ENCODE results near the gene SGMS2.

Gene SGMS2

DNA sequence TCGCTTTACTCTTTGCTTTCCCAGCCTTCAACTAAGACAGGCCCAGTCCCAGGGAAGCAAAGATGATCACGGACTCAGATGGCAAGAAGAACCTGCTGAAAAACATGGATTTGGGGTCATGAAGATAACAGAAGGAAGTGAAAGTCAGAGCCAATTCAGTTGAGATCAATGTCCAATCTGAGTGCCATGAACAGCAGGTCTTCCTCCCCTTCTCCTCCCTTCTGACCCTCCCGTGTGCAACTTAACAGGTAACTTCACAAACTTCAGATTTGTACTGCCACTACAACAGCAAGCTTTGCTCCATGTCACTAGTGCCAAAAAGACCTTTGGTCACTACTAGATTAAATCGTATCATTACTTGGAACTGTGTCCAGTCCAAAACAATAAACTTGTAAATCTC, 15.5 kb upstream of the SGMS2 start:
- TF ChIP-seq, protein P1, sequence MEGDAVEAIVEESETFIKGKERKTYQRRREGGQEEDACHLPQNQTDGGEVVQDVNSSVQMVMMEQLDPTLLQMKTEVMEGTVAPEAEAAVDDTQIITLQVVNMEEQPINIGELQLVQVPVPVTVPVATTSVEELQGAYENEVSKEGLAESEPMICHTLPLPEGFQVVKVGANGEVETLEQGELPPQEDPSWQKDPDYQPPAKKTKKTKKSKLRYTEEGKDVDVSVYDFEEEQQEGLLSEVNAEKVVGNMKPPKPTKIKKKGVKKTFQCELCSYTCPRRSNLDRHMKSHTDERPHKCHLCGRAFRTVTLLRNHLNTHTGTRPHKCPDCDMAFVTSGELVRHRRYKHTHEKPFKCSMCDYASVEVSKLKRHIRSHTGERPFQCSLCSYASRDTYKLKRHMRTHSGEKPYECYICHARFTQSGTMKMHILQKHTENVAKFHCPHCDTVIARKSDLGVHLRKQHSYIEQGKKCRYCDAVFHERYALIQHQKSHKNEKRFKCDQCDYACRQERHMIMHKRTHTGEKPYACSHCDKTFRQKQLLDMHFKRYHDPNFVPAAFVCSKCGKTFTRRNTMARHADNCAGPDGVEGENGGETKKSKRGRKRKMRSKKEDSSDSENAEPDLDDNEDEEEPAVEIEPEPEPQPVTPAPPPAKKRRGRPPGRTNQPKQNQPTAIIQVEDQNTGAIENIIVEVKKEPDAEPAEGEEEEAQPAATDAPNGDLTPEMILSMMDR (conservative IDR thresholded peaks at IDR 0.05; ENCODE audit: low read depth, low read length): no peak
- no peak for DNase-seq (ENCODE audit: low read depth)
- H3K4me3 ChIP-seq (ENCODE audit: low read length): no peak overlapping the region

DNA sequence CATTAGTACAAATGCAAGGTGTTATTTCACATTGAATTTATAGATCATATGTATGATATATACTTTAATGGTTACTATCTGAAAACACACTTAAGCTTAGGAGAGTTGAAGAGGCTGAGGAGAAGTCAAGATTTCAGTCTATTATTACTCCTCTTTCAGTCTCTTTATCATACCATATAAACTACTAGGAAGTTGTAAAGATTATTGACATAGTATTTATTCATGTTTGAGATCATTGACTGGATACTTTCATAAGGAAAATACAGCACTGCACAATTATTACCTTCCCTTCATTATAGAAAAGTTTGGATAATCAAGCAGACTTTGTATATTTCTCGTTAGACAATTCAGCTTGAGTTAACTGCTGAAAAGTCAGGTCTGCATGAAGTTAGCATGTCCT, 10.0 kb upstream of the SGMS2 start:
- no peak overlapping the region for H3K4me3 ChIP-seq (ENCODE audit: low read length)
- TF ChIP-seq, protein P1 (conservative IDR thresholded peaks at IDR 0.05; ENCODE audit: low read depth, low read length): no peak
- DNase-seq (ENCODE audit: low read depth): no peak

DNA sequence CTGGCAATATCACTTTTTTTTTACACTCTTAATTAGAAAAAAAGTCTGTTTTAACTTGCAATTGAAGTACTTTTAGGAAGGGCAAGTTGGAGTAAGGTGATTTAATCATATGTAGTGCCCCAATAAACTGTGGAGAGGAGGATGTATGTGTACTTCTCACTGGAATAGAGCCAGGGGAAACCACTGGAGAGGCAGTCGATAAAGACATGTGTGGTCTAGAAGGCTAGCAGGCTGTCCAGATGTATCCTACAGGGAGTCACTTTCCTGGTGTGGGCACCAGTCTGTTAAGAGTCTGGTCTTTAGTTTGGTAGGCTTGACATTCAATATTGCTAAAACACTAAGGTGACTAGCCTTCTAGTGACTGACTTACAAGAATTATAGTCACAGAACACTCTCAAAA, 9.6 kb upstream of the SGMS2 start:
- no peak for DNase-seq (ENCODE audit: low read depth)
- no peak overlapping the region for H3K4me3 ChIP-seq (ENCODE audit: low read length)
- TF ChIP-seq, protein P1 (conservative IDR thresholded peaks at IDR 0.05; ENCODE audit: low read depth, low read length): no peak

DNA sequence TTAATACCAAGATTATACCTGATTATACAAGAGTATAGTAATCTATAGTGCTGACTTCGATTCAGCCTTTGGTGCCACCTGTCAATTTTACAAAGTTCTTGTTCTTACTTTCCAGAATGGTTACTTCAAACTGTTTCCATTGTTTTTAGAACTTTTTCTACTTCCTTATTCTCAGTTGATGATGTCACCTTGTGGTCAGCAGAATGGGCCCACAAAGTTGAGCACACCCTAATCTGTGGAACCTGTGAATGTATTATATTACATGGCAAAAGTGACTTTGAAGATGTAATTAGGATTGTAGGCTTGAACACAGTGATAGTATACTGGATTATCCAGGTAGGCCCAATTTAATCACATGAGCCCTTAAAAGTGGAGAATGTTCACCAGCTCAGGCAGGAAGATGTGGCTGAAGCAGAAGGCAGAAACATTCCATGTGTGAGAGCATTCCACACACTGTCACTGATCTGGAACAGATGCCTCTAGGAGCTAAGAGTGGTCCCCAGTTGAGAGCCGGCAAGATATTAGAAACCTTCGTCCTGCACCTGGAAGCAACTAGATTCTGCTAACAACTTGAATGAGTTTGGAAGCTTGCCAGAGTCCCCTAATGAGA, 6.3 kb upstream of the SGMS2 start:
- TF ChIP-seq, protein P1 (conservative IDR thresholded peaks at IDR 0.05; ENCODE audit: low read depth, low read length): no peak
- no peak for DNase-seq (ENCODE audit: low read depth)
- H3K4me3 ChIP-seq (ENCODE audit: low read length): no peak overlapping the region

DNA sequence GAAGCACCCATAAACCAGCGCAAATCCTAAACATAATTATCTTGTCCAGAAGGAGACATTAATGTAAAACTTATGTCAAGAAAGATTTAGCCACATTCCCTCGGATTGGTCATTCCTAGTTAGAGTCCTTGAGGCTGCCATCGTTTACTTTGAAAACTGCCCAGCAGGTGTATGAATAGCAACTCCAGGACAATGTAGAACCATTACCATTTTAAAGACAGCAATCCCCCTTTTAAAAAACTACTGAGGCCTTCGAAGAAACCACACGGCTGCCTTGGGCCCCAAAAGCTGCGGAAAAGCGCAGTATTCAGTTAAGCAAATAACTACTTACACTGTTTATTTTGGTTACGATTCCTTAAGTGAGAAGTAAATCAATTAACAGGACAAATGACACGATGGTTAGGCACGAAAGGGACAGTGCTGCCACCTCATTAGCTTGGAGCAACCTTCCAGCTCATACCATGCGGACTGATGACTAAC, 822 bp upstream of the SGMS2 start:
- no peak for DNase-seq (ENCODE audit: low read depth)
- TF ChIP-seq, protein P1 (conservative IDR thresholded peaks at IDR 0.05; ENCODE audit: low read depth, low read length): no peak
- H3K4me3 ChIP-seq (ENCODE audit: low read length): peak overlapping the region; percentile 76

- peak overlapping the region; percentile 76 for H3K4me3 ChIP-seq (ENCODE audit: low read length)
- no peak for DNase-seq (ENCODE audit: low read depth)
- TF ChIP-seq, protein P1 (conservative IDR thresholded peaks at IDR 0.05; ENCODE audit: low read depth, low read length): no peak
These were observed 516 bp downstream of the SGMS2 start for GRCh38 chr4:107825072-107825824.

Data from retinal pigment epithelial cell (primary cell).